Kidney (tissue), 14 donors: ENCODE data around the gene COX5B. TPM values are rescaled to one million over a fixed set of nuclear protein-coding genes. Genes with fewer than 3 reads are reported as not detected.
"Not testable (repeated sequence)": the region's sequence is repeated elsewhere in the genome, so short reads cannot be mapped to it uniquely, and the experiment has no call there.

Experiments
- DNase-seq, 5 donors: peaks; one replicate each; pipeline ENCODE4 v3.0.0-alpha.2; 2013 to 2020
- FAIRE-seq: peaks from 2 replicates; lab custom pipeline; 2012; peaks lifted over from hg19 to GRCh38; lab: Jason Lieb, UNC
- H3K27ac ChIP-seq, 2 donors: one replicate each; pipeline ENCODE4 v1.7.0; 2013; ENCODE audit warnings: low read depth in 2 of 2, low read length in 2 of 2, inconsistent platforms in 1 of 2
- H3K27me3 ChIP-seq: one replicate; pipeline ENCODE4 v1.7.1; 2013; ENCODE audit warnings: low read length, inconsistent platforms; ENCODE audit not compliant: control insufficient read depth, insufficient read depth
- H3K36me3 ChIP-seq, 3 donors: one replicate each; pipeline versions ENCODE4 v1.7.0 to v1.7.1; 2013; ENCODE audit warnings: low read length in 3 of 3, control low read depth in 1 of 3, inconsistent platforms in 1 of 3; ENCODE audit not compliant: insufficient read depth in 3 of 3, control insufficient read depth in 2 of 3
- H3K4me1 ChIP-seq, 3 donors: one replicate each; pipeline versions ENCODE4 v1.7.0 to v1.7.1; 2013; ENCODE audit warnings: low read length in 3 of 3, inconsistent platforms in 1 of 3, low read depth in 1 of 3; ENCODE audit not compliant: control insufficient read depth in 2 of 3, insufficient read depth in 2 of 3
- H3K4me3 ChIP-seq, 3 donors: one replicate each; pipeline versions ENCODE4 v1.7.0 to v1.8.1; 2013; ENCODE audit warnings: low read length in 3 of 3, control low read depth in 1 of 3, inconsistent platforms in 1 of 3
- H3K9ac ChIP-seq, 3 donors: one replicate each; pipeline versions ENCODE4 v1.7.0 to v1.7.1; 2013; ENCODE audit warnings: low read length in 3 of 3, control low read depth in 1 of 3, inconsistent platforms in 1 of 3
- H3K9me3 ChIP-seq, 3 donors: one replicate each; pipeline versions ENCODE4 v1.7.0 to v1.7.1; 2013; ENCODE audit warnings: low read length in 3 of 3, control low read depth in 1 of 3, inconsistent platforms in 1 of 3; ENCODE audit not compliant: control insufficient read depth in 2 of 3, insufficient read depth in 1 of 3
- CTCF ChIP-seq: IDR thresholded peaks from 3 replicates; pipeline ENCODE4 v1.5.1; 2012; ENCODE audit warnings: mild to moderate bottlenecking, moderate library complexity, borderline replicate concordance; ENCODE audit not compliant: insufficient read depth; ENCODE audit errors: extremely low read depth
- intact Hi-C: fragments of 100-400 bp; cut with DNase I; formaldehyde crosslinking; loops from one replicate; pipeline ENCODE4 v1.11.1; 2022
- polyA plus RNA-seq: library from polyadenylated mRNA; stranded (reverse); fragments of 350-450 nt; fragmentation: Illumina TruSeq; extraction: RNeasy Lipid Tissue Mini Kit (QIAGEN cat#74804); gene quantifications from one replicate; pipeline ENCODE4 v1.2.3, GENCODE V29; 2014; ENCODE audit warnings: low read depth, low replicate concordance; ENCODE audit not compliant: insufficient read depth
- total RNA-seq: library from RNA; stranded (reverse); fragmentation: NEBNext Ultra II Directional; extraction: Animal tissue kit (Norgen Biotek cat#: 25700); gene quantifications from one replicate; pipeline ENCODE4 v1.2.1, GENCODE V29; 2021
- donor health status: control.
- donor health status: control.
- donor health status: control.
- donor health status: control.
- donor health status: control.
- donor health status: DM: yes; HTN: yes; CAD: no.
- donor health status: Normal renal cell carcinoma (clear cell type).

The COX5B gene
- total and polyA plus RNA-seq, 2 donors from 2014 or later = 238 to 1,246 TPM

DNA sequence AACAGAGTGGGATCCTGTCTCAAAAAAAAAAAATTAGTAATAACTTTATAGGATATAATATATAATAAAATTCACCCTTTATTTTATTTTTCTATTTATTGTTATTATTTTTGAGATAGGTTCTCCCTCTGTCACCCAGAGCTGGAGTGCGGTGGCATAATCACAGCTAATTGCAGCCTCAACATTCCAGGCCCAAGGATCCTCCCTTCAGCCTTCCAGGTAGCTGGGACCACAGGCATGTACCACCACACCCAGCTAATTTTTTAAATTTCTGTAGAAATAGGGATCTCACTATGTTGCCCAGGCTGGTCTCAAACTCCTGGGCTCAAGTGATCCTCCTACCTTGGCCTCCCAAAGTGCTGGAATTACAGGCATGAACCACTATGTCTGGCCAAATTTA lies 24.6 kb downstream of the COX5B start:
- FAIRE-seq = no peak
- no peak for DNase-seq
- intact Hi-C loops = no loop called here
- Histone ChIP-seq H3K4me1 (peaks cover 0 to 5% (median 0%) of the 10 kb centered on the region in 3 donors), H3K27ac (no peak overlapping the region), H3K36me3 (no peaks in the 10 kb centered on the region), H3K4me3 (no peak overlapping the region), H3K9me3 (no peaks in the 10 kb centered on the region), H3K27me3 (no peaks in the 10 kb centered on the region), H3K9ac (no peak overlapping the region)
- no peak for TF ChIP-seq CTCF

- no peak overlapping the region for H3K4me3 ChIP-seq
- no peaks in the 10 kb centered on the region for H3K9me3 ChIP-seq
- H3K4me1 ChIP-seq = peaks cover 0 to 5% (median 0%) of the 10 kb centered on the region in 3 donors
- FAIRE-seq (no peak), DNase-seq (no peak)
- no peak for TF ChIP-seq CTCF
- no peak overlapping the region for H3K9ac ChIP-seq
- no peaks in the 10 kb centered on the region for H3K27me3 ChIP-seq
- no peaks in the 10 kb centered on the region for H3K36me3 ChIP-seq
- intact Hi-C loops = no loop called here
- H3K27ac ChIP-seq = no peak overlapping the region
Observed at GRCh38 chr2:97671526-97671925, 25.7 kb downstream of the COX5B start.

- DNase-seq, intact Hi-C loops, H3K27me3 ChIP-seq, H3K4me3 ChIP-seq, H3K9me3 ChIP-seq, H3K27ac ChIP-seq, H3K4me1 ChIP-seq, FAIRE-seq, H3K9ac ChIP-seq, H3K36me3 ChIP-seq: not testable (repeated sequence)
Observed at GRCh38 chr2:97672606-97673140, 26.8 kb downstream of the COX5B start.

GRCh38 chr2:97673182-97673914 lies 27.5 kb downstream of the COX5B start:
- Histone ChIP-seq H3K27me3 (no peaks in the 10 kb centered on the region), H3K9ac (no peak overlapping the region), H3K9me3 (no peaks in the 10 kb centered on the region), H3K4me1 (peaks cover 0 to 5% (median 0%) of the 10 kb centered on the region in 3 donors), H3K4me3 (no peak overlapping the region), H3K27ac (no peak overlapping the region), H3K36me3 (no peaks in the 10 kb centered on the region)
- TF ChIP-seq CTCF = no peak
- DNase-seq (no peak), FAIRE-seq (no peak)
- intact Hi-C loops = no loop called here
